ENCODE measurements around the gene IL11. TPM values are rescaled to one million over a fixed set of nuclear protein-coding genes. Genes with fewer than 3 reads are reported as not detected.

IL11 gene
- total and polyA plus RNA-seq, 2 of the 13 experiments (the other 11 are each of a cell fraction or from before 2014, with no cell fraction given), result 2.5 to 2.9 TPM

GRCh38 chr19:55345101-55345817 is 25.0 kb downstream of the IL11 start:
- Histone ChIP-seq H3K36me3 (replicated peaks in 1 of 2; ENCODE audit: control insufficient read depth in 1 of 2, insufficient read depth in 2 of 2, low read length in 2 of 2) (peaks cover 2 to 7% of the 10 kb centered on the region in 2 experiments; a peak in 3 of 5 replicates), H3K27me3 (ENCODE audit: control insufficient read depth in 1 of 2, insufficient read depth in 2 of 2, low read length in 2 of 2) (no peaks in the 10 kb centered on the region; a peak in 2 of 5 replicates), H3K4me1 (ENCODE audit: insufficient read depth, low read length) (peaks cover 12% of the 10 kb centered on the region), H3K4me2 (ENCODE audit: low read depth, low read length) (no peak overlapping the region), H3K79me2 (ENCODE audit: insufficient read depth, low read length) (peaks cover 2% of the 10 kb centered on the region), H3K9ac (ENCODE audit: insufficient read depth, low read depth, low read length) (no peak overlapping the region), H4K20me1 (ENCODE audit: insufficient read depth, low read length) (peaks cover 3% of the 10 kb centered on the region; the same call in 1 of the 2 replicates), H3K9me3 (ENCODE audit: low read length) (no peaks in the 10 kb centered on the region), H2AFZ (ENCODE audit: low read length) (no peak overlapping the region), H3K27ac (ENCODE audit: extremely low read length, insufficient read depth, low read length) (no peak overlapping the region), H3K4me3 (replicated peaks in 1 of 3; ENCODE audit: insufficient read depth in 1 of 3, low read depth in 2 of 3, low read length in 3 of 3) (no peak overlapping the region)
- in situ Hi-C loops (cut with HindIII; ENCODE audit: extremely low pct_ligation_motif_present, low pct_unique_long_range_greater_than_20kb), result no loop called here
- DNase-seq (ENCODE audit: low spot score) (no peak), FAIRE-seq (no peak), ATAC-seq (no peak)
- CTCF ChIA-PET (ENCODE audit: low intra/inter-chr PET ratio, low total read pairs), result no interaction called here
- TF ChIP-seq RBFOX2 (IDR thresholded peaks at IDR 0.05; ENCODE audit: low read depth, low read length) (0 out of 2 replicates have a peak, but pooled peaks have one; percentile 17), ZNF367 (CRISPR knock-in tag; IDR thresholded peaks at IDR 0.05; ENCODE audit: borderline replicate concordance) (no peak)
- BruUV-seq (replicated peaks), result no TSS peak
- intact Hi-C loops (cut with micrococcal nuclease; ENCODE audit: unreplicated experiment), result no loop called here
- POLR2A ChIA-PET, result no interaction called here
- WGBS (ENCODE audit: low lambda C conversion rate), result 91% methylated on average over 21 of the region's 22 CpGs

DNA sequence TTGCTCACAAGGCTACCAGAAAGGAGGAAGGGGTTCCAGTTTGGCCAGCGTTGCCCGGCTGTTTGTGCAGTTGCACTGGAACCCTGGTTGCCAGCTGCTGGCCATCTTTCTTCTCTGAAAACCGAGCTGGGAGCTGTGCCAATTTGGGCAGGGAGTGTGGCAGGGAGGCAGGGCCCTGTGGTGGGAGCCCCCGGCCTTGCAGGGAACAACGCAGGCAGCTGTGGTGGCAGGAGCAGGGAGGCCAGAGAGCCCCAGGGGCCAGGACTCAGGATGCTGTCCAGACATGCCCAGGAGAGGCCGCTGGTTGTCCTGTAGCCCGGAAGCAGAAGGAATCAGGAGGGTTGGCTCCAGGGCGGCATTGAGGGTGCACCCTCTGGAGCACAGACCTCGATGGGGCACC is 25.8 kb downstream of the IL11 start:
- FAIRE-seq, result no peak
- WGBS (ENCODE audit: low lambda C conversion rate), result 95% methylated on average over 3 of the region's 9 CpGs
- in situ Hi-C loops (cut with HindIII; ENCODE audit: extremely low pct_ligation_motif_present, low pct_unique_long_range_greater_than_20kb) (no loop called here), intact Hi-C loops (cut with micrococcal nuclease; ENCODE audit: unreplicated experiment) (no loop called here)
- Histone ChIP-seq H2AFZ (ENCODE audit: low read length) (no peak overlapping the region), H4K20me1 (ENCODE audit: insufficient read depth, low read length) (peaks cover 3% of the 10 kb centered on the region; the same call in 1 of the 2 replicates), H3K79me2 (ENCODE audit: insufficient read depth, low read length) (peaks cover 5% of the 10 kb centered on the region), H3K4me1 (ENCODE audit: insufficient read depth, low read length) (peaks cover 12% of the 10 kb centered on the region), H3K4me3 (replicated peaks in 1 of 3; ENCODE audit: insufficient read depth in 1 of 3, low read depth in 2 of 3, low read length in 3 of 3) (no peak overlapping the region), H3K27ac (ENCODE audit: extremely low read length, insufficient read depth, low read length) (no peak overlapping the region), H3K9me3 (ENCODE audit: low read length) (no peaks in the 10 kb centered on the region), H3K4me2 (ENCODE audit: low read depth, low read length) (no peak overlapping the region), H3K27me3 (ENCODE audit: control insufficient read depth in 1 of 2, insufficient read depth in 2 of 2, low read length in 2 of 2) (no peaks in the 10 kb centered on the region; a peak in 2 of 5 replicates), H3K9ac (ENCODE audit: insufficient read depth, low read depth, low read length) (no peak overlapping the region), H3K36me3 (replicated peaks in 1 of 2; ENCODE audit: control insufficient read depth in 1 of 2, insufficient read depth in 2 of 2, low read length in 2 of 2) (peaks cover 2 to 7% of the 10 kb centered on the region in 2 experiments; a peak in 3 of 5 replicates)
- TF ChIP-seq FOXO4 (CRISPR knock-in tag; conservative IDR thresholded peaks at IDR 0.05) (no peak), KLF9 (CRISPR knock-in tag; IDR thresholded peaks at IDR 0.05; ENCODE audit: low read depth) (no peak), TMF1 (CRISPR knock-in tag; IDR thresholded peaks at IDR 0.05; ENCODE audit: low read depth) (no peak), SP2 (CRISPR knock-in tag; IDR thresholded peaks at IDR 0.05) (no peak), ZBTB10 (CRISPR knock-in tag; IDR thresholded peaks at IDR 0.05; ENCODE audit: borderline replicate concordance) (no peak)
- TF ChIP-seq, protein P1, sequence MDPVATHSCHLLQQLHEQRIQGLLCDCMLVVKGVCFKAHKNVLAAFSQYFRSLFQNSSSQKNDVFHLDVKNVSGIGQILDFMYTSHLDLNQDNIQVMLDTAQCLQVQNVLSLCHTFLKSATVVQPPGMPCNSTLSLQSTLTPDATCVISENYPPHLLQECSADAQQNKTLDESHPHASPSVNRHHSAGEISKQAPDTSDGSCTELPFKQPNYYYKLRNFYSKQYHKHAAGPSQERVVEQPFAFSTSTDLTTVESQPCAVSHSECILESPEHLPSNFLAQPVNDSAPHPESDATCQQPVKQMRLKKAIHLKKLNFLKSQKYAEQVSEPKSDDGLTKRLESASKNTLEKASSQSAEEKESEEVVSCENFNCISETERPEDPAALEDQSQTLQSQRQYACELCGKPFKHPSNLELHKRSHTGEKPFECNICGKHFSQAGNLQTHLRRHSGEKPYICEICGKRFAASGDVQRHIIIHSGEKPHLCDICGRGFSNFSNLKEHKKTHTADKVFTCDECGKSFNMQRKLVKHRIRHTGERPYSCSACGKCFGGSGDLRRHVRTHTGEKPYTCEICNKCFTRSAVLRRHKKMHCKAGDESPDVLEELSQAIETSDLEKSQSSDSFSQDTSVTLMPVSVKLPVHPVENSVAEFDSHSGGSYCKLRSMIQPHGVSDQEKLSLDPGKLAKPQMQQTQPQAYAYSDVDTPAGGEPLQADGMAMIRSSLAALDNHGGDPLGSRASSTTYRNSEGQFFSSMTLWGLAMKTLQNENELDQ (CRISPR knock-in tag; IDR thresholded peaks at IDR 0.05; ENCODE audit: borderline replicate concordance), result no peak
- POLR2A ChIA-PET, result no interaction called here
- no TSS peak for BruUV-seq (replicated peaks)
- no peak for ATAC-seq
- DNase-seq (ENCODE audit: low spot score), result no peak
- CTCF ChIA-PET (ENCODE audit: low intra/inter-chr PET ratio, low total read pairs), result no interaction called here
